NOMO-1 treated with dmso at 0.1 percent for 144 hours (cell line): Measurements from ENCODE around the gene TBC1D10B.
"Not testable (repeated sequence)": the region's sequence is repeated elsewhere in the genome, so short reads cannot be mapped to it uniquely, and the experiment has no call there.

ENCODE experiments used
- DNase-seq: peaks from one replicate; lab custom pipeline; 2025; ENCODE audit not compliant: unreplicated experiment; lab: John Stamatoyannopoulos, UW

The TBC1D10B gene

DNA sequence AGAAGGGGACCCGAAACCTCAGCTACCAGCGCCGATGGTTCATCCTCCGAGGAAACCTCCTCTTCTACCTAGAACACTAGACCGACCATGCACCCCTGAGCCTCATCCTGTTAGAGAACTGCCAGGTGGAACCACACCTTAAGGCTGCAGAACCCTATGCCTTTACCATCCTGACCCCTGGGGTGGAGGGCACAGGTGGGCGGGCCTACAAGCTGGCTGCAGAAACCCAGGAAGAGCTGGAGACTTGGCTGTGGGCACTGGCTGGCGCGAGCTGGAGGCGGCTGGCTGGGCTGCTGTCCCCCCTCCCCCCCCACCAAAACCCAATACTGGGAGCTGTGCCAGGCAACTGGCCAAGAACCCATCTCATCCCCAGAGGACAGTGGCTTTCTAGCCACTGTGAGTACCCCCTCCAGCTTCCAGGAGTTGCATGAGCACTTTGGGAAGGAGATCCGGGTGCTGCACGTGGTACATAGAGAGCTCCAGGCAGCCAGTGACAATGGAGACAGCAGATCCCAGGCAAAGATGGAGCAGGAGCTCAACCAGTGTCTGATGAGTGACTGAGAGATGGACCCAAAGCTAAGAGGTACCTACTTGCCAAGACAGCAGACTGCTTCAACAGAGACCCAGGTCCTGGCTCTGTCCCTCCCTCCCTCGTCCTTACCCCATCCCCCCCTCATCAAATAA is 13.8 kb downstream of the TBC1D10B start:
- DNase-seq = no peak

DNA sequence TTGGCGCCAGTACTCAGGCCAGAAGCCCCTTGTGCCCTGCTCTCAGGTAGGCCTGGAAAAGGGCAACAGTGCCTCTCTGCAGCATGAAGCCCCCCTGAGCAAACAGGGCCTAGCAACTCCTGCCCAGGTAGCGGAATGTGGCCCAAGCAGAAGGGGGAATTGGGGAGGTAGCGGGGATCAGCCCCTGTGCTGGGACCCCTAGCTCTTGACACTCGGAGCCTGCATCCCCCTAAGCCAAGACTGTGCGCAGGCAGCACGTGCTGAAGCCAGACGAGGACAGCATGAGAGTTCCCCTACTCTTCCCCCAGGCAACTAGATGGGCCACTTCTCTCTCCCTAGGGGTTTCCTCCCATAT is 14.4 kb downstream of the TBC1D10B start:
- DNase-seq = no peak

GRCh38 chr16:30355144-30355953 is 14.9 kb downstream of the TBC1D10B start, which contains the start of gene CD2BP2:
CD2BP2 (minus strand) TSS chr16:30355308; CDS start chr16:30354681, 627 bp downstream.
- peak; percentile 97 for DNase-seq

- DNase-seq = no peak
These were observed 15.7 kb downstream of the TBC1D10B start for GRCh38 chr16:30354423-30355143.

DNA sequence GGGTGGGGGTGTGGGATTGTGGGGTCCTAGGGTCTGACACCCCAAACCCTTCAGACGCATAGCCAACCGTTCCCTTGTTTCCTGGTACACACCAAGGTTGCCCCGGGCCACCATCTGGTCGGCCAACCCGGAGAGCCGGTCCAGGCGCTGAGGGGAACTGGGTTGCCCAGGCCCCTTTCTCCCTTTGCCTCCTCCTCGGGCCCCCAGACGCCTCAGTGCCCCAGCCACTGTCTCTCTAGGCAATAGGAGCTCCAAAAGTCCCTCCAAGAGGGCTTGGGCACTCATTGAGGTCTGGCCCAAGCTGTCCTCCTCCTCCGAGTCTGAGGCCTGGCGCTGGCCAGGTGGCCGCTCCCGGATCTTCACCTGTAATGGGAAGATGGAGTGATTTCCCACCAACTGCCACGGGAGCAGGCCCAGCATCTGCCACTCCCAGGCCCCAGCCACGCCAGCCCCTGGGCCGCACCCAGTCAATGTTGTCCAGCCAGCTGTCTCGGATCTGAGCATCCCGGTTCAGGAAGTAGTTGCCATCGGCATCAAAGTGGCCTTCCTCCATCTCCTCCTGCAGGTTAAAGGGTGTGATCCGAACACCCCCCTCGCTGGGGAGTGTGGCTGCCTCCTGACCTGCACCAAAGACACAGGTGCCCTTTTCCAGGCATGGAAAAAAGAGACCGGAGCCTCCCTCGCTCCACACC is 16.7 kb downstream of the TBC1D10B start:
- DNase-seq = no peak

- no peak for DNase-seq
These were observed 17.5 kb downstream of the TBC1D10B start for GRCh38 chr16:30352488-30353401.

DNA sequence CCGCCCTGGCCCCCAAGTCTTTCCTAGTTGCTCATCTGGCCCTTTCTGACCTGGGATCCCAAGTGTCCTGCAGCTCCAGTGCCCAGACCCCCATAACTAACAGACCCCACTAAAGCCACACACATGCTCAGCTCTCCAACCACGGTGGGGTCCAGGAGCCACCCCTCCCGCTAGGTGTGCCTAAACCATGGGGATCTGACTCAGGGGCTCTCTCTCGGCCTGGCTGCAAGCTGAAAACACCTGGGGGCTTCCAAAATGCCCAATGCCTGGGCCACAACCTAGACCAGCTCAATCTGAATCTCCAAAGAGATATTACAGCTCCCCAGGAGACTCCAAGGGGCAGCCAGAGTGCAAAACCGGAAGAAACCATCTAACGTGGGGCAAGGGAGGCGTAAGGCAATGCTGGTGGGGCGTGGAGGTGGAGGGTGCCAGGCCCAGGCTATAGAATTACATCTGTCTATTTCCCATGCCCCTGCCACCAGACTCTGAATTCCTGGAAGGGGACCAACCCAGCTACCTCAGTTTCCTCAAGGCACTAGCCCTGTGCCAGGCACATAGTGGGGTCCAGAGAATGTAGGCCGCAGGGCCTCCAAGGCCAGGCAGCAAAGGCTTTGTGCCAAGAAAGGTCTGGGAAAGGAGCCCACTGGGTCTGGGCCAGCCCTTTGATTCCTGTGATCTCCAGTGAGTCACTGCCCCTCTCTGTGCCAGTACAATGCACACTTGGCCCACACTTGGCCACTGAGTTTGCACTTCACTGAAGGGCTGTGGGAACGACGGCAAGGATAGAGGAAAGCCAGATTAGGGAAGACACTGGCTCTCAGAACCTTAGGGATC is 18.5 kb downstream of the TBC1D10B start:
- DNase-seq = no peak

- DNase-seq = no peak
These were observed 19.3 kb downstream of the TBC1D10B start for GRCh38 chr16:30351001-30351441.

DNA sequence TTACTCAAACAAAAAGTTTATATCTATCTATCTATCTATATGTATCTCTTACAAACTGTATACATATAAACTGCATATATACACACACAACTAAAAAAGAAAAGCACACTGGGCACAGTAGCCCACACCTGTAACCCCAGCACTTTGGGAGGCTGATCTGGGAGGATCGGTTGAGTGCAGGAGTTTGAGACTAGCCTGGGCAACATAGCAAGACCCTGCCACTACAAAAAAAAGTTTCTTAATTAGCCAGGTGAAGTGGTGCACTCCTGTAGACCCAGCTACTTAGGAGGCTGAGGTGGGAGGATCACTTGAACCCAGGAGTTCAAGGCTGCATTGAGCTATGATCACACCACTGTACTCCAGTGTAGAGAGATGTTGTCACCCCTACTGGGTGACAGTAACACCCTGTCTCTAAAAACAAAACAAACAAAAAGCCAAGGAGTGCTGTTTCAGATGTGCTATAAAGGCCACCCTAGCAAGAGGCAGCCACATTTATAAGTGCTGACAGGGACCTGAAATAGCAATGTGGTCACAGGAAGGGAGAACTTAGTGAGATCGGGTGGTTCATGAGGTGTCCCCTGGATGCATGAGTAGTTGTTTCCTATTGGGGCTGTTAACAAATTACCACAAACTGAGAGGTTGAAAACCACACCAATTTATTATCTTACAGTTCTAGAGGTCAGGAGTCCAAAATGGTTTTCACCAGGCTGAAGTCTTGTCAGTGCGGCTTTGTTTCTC is 20.0 kb downstream of the TBC1D10B start:
- no peak for DNase-seq

DNA sequence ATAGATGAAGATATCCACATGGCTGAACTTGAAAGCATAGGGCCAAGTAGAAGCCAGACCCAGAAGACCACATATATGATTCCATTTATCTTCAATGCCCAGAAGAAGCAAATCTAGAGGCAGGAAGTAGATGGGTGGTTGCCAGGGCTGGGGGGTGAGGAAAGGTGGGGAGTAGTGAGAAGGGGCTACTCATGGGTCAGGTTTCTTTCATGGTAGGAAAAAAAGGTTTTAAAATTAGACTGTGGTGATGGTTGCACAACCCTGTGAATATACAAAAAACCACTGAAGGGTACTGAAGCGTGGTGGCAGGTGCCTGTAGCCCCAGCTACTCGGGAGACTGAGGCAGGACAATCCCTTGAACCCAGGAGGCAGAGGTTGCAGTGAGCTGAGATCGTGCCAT is 20.6 kb downstream of the TBC1D10B start:
- DNase-seq = no peak

GRCh38 chr16:30348929-30349328 is 21.4 kb downstream of the TBC1D10B start:
- DNase-seq = no peak

DNA sequence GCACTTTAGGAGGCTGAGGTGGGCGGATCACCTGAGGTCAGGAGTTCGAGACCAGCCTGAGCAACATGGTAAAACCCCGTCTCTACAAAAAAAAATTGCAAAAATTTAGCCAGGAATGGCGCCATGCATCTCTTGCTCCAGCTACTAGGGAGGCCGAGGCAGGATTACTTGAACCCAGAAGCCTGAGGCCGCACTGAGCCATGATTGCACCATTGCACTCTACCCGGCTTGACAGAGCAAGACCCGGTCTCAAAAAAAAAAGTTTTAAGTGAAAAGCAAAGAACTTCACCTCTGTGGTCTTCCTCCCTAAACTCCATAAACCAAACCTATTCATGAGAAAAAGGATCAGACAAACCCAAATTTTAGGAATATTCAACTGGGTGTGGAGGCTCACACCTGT is 22.2 kb downstream of the TBC1D10B start:
- no peak for DNase-seq

DNA sequence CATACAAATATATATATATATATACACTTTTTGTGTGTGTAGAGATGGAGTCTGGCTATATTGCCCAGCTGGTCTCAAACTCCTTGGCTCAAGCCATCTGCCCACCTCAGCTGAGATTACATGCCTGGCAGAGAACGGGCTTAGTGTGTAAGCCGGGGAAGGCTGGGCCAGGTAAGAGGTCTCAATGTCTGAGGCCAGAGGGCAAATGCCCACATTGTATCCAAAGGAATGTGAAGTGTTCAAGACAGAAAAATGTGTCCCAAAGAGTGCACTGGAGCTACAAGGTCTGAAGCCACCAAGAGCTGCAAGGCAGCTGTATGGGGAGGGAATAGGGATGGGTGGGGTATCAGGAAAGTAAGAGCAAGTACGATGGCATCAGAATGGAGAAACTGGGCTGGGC is 24.0 kb downstream of the TBC1D10B start:
- DNase-seq = no peak

GRCh38 chr16:30343491-30343820 is 26.8 kb downstream of the TBC1D10B start:
- DNase-seq = not testable (repeated sequence)

GRCh38 chr16:30342751-30343490 is 27.4 kb downstream of the TBC1D10B start:
- no peak for DNase-seq

DNA sequence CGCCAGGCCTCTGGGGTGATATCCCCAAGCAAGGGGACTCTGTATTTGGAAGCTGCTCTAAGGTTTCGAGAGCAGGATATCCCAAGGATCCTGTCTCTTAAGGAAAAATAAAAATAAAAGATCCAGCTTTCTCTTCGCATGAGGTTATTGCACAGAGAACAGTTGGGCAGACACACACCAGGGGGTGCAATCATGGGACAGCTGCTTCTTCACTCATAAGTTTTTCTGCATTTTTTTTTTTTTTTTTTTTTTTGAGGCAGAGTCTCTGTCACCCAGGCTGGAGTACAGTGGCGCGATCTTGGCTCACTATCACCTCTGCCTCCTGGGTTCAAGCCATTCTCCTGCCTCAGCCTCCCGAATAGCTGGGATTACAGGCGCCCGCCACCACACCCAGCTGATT is 28.3 kb downstream of the TBC1D10B start:
- DNase-seq = not testable (repeated sequence)

DNA sequence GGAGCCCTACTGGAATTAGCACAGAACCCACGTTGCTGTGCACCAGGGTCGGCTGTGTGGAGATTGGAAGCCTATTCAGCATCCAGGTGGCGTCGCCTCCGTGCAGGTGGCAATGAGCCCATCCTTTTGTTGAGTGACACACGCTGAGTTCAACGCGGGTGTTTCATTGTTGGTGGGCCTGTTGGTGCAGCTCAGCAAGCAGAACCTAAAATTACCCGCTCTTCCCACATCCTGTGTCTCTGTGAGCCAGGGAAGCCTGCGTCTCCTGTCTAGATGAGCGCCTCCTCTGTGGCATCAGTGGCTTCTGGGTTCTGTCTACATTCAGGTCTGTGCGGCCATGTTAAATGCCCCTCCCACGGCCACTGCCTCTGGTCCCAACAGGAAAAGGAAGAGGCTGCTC is 29.7 kb downstream of the TBC1D10B start:
- no peak for DNase-seq

- DNase-seq = not testable (repeated sequence)
These were observed 31.6 kb downstream of the TBC1D10B start for GRCh38 chr16:30338715-30339114.
